Right lobe of liver (tissue), 6 donors: ENCODE data around the gene WDR27. TPM values are rescaled to one million over a fixed set of nuclear protein-coding genes. Genes with fewer than 3 reads are reported as not detected.
"Not testable (repeated sequence)": the region's sequence is repeated elsewhere in the genome, so short reads cannot be mapped to it uniquely, and the experiment has no call there.

Experiments
- ATAC-seq, 4 donors: fragments of 200-7000 bp; cut with Tn5 transposase; one replicate each; pipeline ENCODE4 v1.9.1; 2020; ENCODE audit warnings: mild to moderate bottlenecking in 4 of 4, moderate library complexity in 4 of 4
- DNase-seq, 3 donors: peaks; one replicate each; pipeline ENCODE4 v3.0.0-alpha.2; 2020
- H3K27ac ChIP-seq, 3 donors: fragments of 200-600 bp; one replicate each; pipeline ENCODE4 v1.8.0; 2022
- H3K27me3 ChIP-seq, 2 donors: fragments of 200-600 bp; one replicate each; pipeline ENCODE4 v1.8.0; 2022
- H3K36me3 ChIP-seq, 4 donors: fragments of 200-600 bp; sonication (generic) in 1 of 4; one replicate each; pipeline versions ENCODE4 v1.5.1 to v1.8.0; 2017 to 2022; ENCODE audit warnings: control low read depth in 1 of 4
- H3K4me1 ChIP-seq, 4 donors: fragments of 200-600 bp; sonication (generic) in 1 of 4; one replicate each; pipeline versions ENCODE4 v1.5.1 to v1.8.0; 2017 to 2022; ENCODE audit warnings: control low read depth in 1 of 4
- H3K4me3 ChIP-seq, 3 donors: fragments of 200-600 bp; one replicate each; pipeline ENCODE4 v1.8.0; 2022
- H3K9me3 ChIP-seq, 4 donors: fragments of 200-600 bp; sonication (generic) in 1 of 4; one replicate each; pipeline versions ENCODE4 v1.5.1 to v1.8.0; 2017 to 2022; ENCODE audit warnings: control low read depth in 1 of 4
- POLR2A ChIP-seq: fragments of 450-650 bp; IDR thresholded peaks from one replicate; pipeline ENCODE4 v1.6.1; 2017; ENCODE audit warnings: antibody characterized with exemption, mild to moderate bottlenecking
- WGBS: methylation state at CpG from one replicate; pipeline ENCODE4 v1.1.6; 2018; ENCODE audit warnings: low coverage, low lambda C conversion rate; ENCODE audit not compliant: insufficient coverage; ENCODE audit errors: missing lambda C conversion rate; 5-methylcytosine and 5-hydroxymethylcytosine counted together
- intact Hi-C, 2 donors: fragments of 100-400 bp; cut with DNase I; formaldehyde crosslinking; loops; one replicate each; pipeline versions ENCODE4 v1.11.2 to v1.14.1; 2022
- total RNA-seq, 6 experiments: library from RNA; depleted of rRNA in 2 of 6; stranded (reverse); fragments of >200 nt in 2 of 6; fragmentation: NEBNext Ultra II Directional in 3 of 6; extraction: Animal tissue kit (Norgen Biotek cat#: 25700) in 3 of 6; gene quantifications; one replicate each; pipeline versions ENCODE4 v1.1.0 to v1.2.4, GENCODE V29; 2016 to 2023
- TF ChIP-seq, protein P1 (sequence below), 4 donors: fragments of 200-600 bp in 3 of 4; fragments of 450-650 bp in 1 of 4; IDR thresholded peaks; one replicate each; pipeline versions ENCODE4 v1.5.1 to v1.8.0; 2016 to 2022; ENCODE audit warnings: antibody characterized with exemption in 4 of 4, mild to moderate bottlenecking in 2 of 4
- donor health status: DM: no; HTN: yes; CAD: no.
- donor health status: DM: no; HTN: no; CAD: no.
- donor health status: DM: no; HTN: no; CAD: no.
- donor health status: DM: no; HTN: yes; CAD: no.
- donor health status: DM: no; HTN: yes; CAD: no.

WDR27 gene
- total RNA-seq, 6 experiments from 2014 or later: 8.2 to 26.8 (median 12.7) TPM

DNA sequence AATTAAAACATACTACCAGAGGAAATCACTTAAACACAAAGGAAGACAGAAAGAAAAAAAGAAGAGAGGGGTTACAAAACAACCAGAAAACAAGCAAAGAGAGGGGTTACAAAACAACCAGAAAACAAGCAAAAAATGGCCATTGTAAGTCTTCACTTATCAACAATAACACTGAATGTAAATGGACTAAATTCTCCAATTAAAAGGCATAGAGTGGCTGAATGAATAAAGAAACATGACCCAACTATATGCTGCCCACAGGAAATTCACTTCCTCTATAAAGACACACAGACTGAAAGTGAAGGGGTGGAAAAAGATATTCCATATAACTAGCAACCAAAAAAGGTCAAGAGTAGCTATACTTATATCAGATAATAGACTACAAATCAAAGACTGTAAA, 180.0 kb downstream of the WDR27 start:
- Histone ChIP-seq H3K4me3 (no peak overlapping the region), H3K4me1 (no peaks in the 10 kb centered on the region), H3K36me3 (no peaks in the 10 kb centered on the region), H3K27me3 (no peaks in the 10 kb centered on the region), H3K27ac (no peak overlapping the region), H3K9me3 (no peaks in the 10 kb centered on the region)
- intact Hi-C loops: no loop called here
- TF ChIP-seq, protein P1, sequence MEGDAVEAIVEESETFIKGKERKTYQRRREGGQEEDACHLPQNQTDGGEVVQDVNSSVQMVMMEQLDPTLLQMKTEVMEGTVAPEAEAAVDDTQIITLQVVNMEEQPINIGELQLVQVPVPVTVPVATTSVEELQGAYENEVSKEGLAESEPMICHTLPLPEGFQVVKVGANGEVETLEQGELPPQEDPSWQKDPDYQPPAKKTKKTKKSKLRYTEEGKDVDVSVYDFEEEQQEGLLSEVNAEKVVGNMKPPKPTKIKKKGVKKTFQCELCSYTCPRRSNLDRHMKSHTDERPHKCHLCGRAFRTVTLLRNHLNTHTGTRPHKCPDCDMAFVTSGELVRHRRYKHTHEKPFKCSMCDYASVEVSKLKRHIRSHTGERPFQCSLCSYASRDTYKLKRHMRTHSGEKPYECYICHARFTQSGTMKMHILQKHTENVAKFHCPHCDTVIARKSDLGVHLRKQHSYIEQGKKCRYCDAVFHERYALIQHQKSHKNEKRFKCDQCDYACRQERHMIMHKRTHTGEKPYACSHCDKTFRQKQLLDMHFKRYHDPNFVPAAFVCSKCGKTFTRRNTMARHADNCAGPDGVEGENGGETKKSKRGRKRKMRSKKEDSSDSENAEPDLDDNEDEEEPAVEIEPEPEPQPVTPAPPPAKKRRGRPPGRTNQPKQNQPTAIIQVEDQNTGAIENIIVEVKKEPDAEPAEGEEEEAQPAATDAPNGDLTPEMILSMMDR (IDR thresholded peaks at IDR 0.05): no peak
- TF ChIP-seq POLR2A: no peak
- DNase-seq (no peak), ATAC-seq (no peak)

DNA sequence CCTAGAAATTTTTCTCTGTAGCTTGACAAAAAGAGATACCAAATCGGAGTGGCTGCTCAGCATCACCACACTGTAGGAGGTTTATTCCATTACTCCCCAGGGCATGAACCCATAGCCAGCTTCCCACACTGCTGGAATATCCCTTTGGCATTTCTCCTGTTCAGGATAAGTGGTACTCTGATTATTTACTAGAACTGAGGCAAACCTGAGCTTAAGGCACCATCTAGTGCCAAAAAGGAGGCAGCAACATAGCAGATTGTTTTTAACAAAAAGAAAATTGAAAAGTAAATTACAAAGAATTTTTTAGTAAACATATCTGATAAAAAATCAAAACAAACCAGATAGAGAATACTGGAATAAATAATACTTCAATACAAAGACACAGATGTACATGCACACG, 181.7 kb downstream of the WDR27 start:
- TF ChIP-seq, protein P1 (IDR thresholded peaks at IDR 0.05): peak; percentile 17 to 37 (median 29)
- no peak for TF ChIP-seq POLR2A
- no peaks in the 10 kb centered on the region for H3K4me1 ChIP-seq
- 79% methylated on average over 1 of the region's 2 CpGs for WGBS
- H3K4me3 ChIP-seq: no peak overlapping the region
- no peaks in the 10 kb centered on the region for H3K9me3 ChIP-seq
- peak in 2 of 4 donors; percentile 28 to 39 for ATAC-seq
- no peaks in the 10 kb centered on the region for H3K27me3 ChIP-seq
- H3K27ac ChIP-seq: no peak overlapping the region
- intact Hi-C loops: no loop called here
- no peak for DNase-seq
- no peaks in the 10 kb centered on the region for H3K36me3 ChIP-seq

DNA sequence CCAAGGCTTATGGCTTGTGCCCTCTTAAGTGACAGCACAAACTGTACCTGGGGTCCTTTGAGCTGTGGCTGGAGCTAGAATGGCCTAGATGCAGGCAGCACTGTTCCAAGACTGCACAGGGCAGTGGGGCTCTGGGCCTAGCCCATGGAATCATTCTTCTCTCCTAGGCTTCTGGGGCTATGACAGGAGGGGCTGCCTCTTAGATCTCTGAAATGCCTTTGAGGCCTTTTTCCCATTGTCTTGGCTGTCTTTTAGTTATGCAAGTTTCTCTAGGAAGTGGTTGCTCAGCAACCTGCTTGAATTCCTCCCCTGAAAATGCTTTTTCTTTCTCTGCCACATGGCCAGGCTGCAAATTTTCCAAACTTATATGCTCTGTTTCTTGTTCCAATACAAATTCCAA, 183.4 kb downstream of the WDR27 start:
- ATAC-seq (no peak), DNase-seq (no peak)
- Histone ChIP-seq H3K27me3 (no peaks in the 10 kb centered on the region), H3K36me3 (no peaks in the 10 kb centered on the region), H3K4me1 (peaks cover 0 to 2% (median 0%) of the 10 kb centered on the region in 4 donors), H3K4me3 (no peak overlapping the region), H3K9me3 (no peaks in the 10 kb centered on the region), H3K27ac (no peak overlapping the region)
- intact Hi-C loops: no loop called here
- TF ChIP-seq POLR2A: no peak
- TF ChIP-seq, protein P1 (IDR thresholded peaks at IDR 0.05): no peak

DNA sequence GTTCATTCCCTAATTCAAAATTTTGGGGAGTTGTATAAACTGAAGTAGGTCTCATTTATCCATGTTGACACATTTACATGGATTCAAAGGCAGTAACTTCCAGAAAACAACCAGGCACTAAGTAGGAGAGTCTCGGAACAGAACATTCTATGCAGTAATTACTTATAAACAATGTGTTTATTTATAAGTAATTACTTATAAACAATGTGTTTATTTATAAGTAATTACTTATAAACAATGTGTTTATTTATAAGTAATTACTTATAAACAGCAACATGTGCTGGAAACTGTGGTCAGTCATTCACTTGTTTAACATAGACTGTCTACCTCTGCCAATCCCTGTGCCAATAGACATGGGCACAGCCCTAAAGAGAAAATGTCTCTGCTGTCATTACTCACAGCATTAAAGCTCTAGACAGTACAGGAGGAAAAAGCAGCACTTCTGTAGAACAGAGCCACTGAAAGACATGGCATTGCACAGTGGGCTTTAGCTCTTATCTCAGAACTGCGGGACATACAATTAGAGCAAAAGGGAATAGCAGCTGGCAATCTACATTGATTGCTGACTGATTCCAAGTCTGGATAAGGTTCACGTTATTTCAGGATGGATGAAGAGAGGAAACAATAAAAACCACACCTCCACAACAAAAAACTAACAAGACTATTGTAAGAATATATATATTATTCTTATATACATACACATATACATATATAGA, 188.2 kb downstream of the WDR27 start:
- Histone ChIP-seq H3K27ac (no peak overlapping the region), H3K36me3 (no peaks in the 10 kb centered on the region), H3K27me3 (no peaks in the 10 kb centered on the region), H3K4me3 (no peak overlapping the region), H3K9me3 (no peaks in the 10 kb centered on the region), H3K4me1 (peaks cover 0 to 2% (median 0%) of the 10 kb centered on the region in 4 donors)
- 41% methylated on average over 3 of the region's 3 CpGs for WGBS
- ATAC-seq: peak; percentile 12 to 25 (median 16)
- no peak for DNase-seq
- TF ChIP-seq POLR2A: no peak
- TF ChIP-seq, protein P1 (IDR thresholded peaks at IDR 0.05): no peak
- intact Hi-C loops: no loop called here

DNA sequence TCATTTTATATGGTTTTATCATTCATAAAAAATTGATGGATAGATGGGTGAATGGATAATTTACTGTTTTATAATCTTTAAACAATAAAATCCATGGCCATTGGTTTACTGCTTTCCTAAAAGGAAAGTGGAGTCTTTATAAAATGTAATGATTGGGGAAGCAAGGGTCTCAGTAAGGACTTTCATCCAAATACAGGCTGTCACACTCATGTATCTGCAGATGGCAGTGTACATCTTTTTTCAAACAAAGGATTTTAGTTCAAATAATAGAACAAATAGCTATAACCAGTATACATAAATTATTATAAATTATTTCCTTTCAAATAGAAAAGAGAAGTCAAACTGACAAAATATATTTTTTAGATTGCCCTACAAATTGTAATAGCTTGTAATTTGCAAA, 190.0 kb downstream of the WDR27 start:
- intact Hi-C loops, H3K27me3 ChIP-seq, H3K4me3 ChIP-seq, H3K36me3 ChIP-seq, H3K9me3 ChIP-seq, DNase-seq, H3K4me1 ChIP-seq, H3K27ac ChIP-seq: not testable (repeated sequence)
- peak in 1 of 4 donors; percentile 34 for ATAC-seq
- TF ChIP-seq, protein P1 (IDR thresholded peaks at IDR 0.05): peak in 3 of 4 donors; percentile 15 to 30 (median 25)
